Measurements from ENCODE around the gene SLC7A8. TPM values are rescaled to one million over a fixed set of nuclear protein-coding genes. Genes with fewer than 3 reads are reported as not detected.
"Not testable (repeated sequence)": the region's sequence is repeated elsewhere in the genome, so short reads cannot be mapped to it uniquely, and the experiment has no call there.

The SLC7A8 gene
- total and polyA plus RNA-seq, 2 donors, result 3.2 to 15.0 TPM

GRCh38 chr14:23110579-23111365 is 72.7 kb downstream of the SLC7A8 start:
- Histone ChIP-seq H3K4me1 (ENCODE audit: control insufficient read depth in 2 of 2, insufficient read depth in 2 of 2, low read length in 2 of 2) (no peaks in the 10 kb centered on the region), H3K27ac (ENCODE audit: low read depth in 1 of 2, low read length in 1 of 2) (no peak overlapping the region), H3K27me3 (ENCODE audit: control insufficient read depth in 2 of 2, insufficient read depth in 1 of 2, low read length in 1 of 2) (peaks cover 3 to 42% of the 10 kb centered on the region in 2 donors), H3K4me3 (ENCODE audit: low read length in 2 of 2) (no peak overlapping the region), H3K36me3 (ENCODE audit: control insufficient read depth in 2 of 2, insufficient read depth in 2 of 2, low read length in 1 of 2) (no peaks in the 10 kb centered on the region), H3K9me3 (ENCODE audit: control insufficient read depth in 2 of 2, insufficient read depth in 1 of 2, low read length in 1 of 2) (peaks cover 0 to 3% of the 10 kb centered on the region in 2 donors)
- no peak for DNase-seq (ENCODE audit: low read depth in 6 of 9, low spot score in 9 of 9)
- 64% methylated on average over 5 of the region's 5 CpGs for WGBS

GRCh38 chr14:23109769-23110168 is 73.7 kb downstream of the SLC7A8 start:
- H3K4me1 ChIP-seq (ENCODE audit: control insufficient read depth in 2 of 2, insufficient read depth in 2 of 2, low read length in 2 of 2), result no peaks in the 10 kb centered on the region
- no peak overlapping the region for H3K27ac ChIP-seq (ENCODE audit: low read depth in 1 of 2, low read length in 1 of 2)
- 95% methylated on average over 1 of the region's 1 CpG for WGBS
- H3K27me3 ChIP-seq (ENCODE audit: control insufficient read depth in 2 of 2, insufficient read depth in 1 of 2, low read length in 1 of 2), result peaks cover 3 to 39% of the 10 kb centered on the region in 2 donors
- no peaks in the 10 kb centered on the region for H3K36me3 ChIP-seq (ENCODE audit: control insufficient read depth in 2 of 2, insufficient read depth in 2 of 2, low read length in 1 of 2)
- no peak for DNase-seq (ENCODE audit: low read depth in 6 of 9, low spot score in 9 of 9)
- peaks cover 0 to 3% of the 10 kb centered on the region in 2 donors for H3K9me3 ChIP-seq (ENCODE audit: control insufficient read depth in 2 of 2, insufficient read depth in 1 of 2, low read length in 1 of 2)
- H3K4me3 ChIP-seq (ENCODE audit: low read length in 2 of 2), result no peak overlapping the region

GRCh38 chr14:23108169-23108568 is 75.3 kb downstream of the SLC7A8 start:
- 96% methylated on average over 24 of the region's 24 CpGs for WGBS
- DNase-seq (ENCODE audit: low read depth in 6 of 9, low spot score in 9 of 9), result not testable (repeated sequence)

GRCh38 chr14:23107620-23108019 is 75.8 kb downstream of the SLC7A8 start:
- peaks cover 3 to 26% of the 10 kb centered on the region in 2 donors for H3K27me3 ChIP-seq (ENCODE audit: control insufficient read depth in 2 of 2, insufficient read depth in 1 of 2, low read length in 1 of 2)
- not testable (repeated sequence) for DNase-seq (ENCODE audit: low read depth in 6 of 9, low spot score in 9 of 9); H3K27ac ChIP-seq (ENCODE audit: low read depth in 1 of 2, low read length in 1 of 2); H3K4me3 ChIP-seq (ENCODE audit: low read length in 2 of 2); H3K36me3 ChIP-seq (ENCODE audit: control insufficient read depth in 2 of 2, insufficient read depth in 2 of 2, low read length in 1 of 2); H3K9me3 ChIP-seq (ENCODE audit: control insufficient read depth in 2 of 2, insufficient read depth in 1 of 2, low read length in 1 of 2); H3K4me1 ChIP-seq (ENCODE audit: control insufficient read depth in 2 of 2, insufficient read depth in 2 of 2, low read length in 2 of 2)
- WGBS, result 98% methylated on average over 3 of the region's 5 CpGs

More at GRCh38 chr14:23108169-23108568, 75.3 kb downstream of the SLC7A8 start:
- H3K27ac ChIP-seq (ENCODE audit: low read depth in 1 of 2, low read length in 1 of 2); H3K36me3 ChIP-seq (ENCODE audit: control insufficient read depth in 2 of 2, insufficient read depth in 2 of 2, low read length in 1 of 2); H3K4me3 ChIP-seq (ENCODE audit: low read length in 2 of 2); H3K4me1 ChIP-seq (ENCODE audit: control insufficient read depth in 2 of 2, insufficient read depth in 2 of 2, low read length in 2 of 2); H3K9me3 ChIP-seq (ENCODE audit: control insufficient read depth in 2 of 2, insufficient read depth in 1 of 2, low read length in 1 of 2): not testable (repeated sequence)
- H3K27me3 ChIP-seq (ENCODE audit: control insufficient read depth in 2 of 2, insufficient read depth in 1 of 2, low read length in 1 of 2), result peaks cover 3 to 30% of the 10 kb centered on the region in 2 donors

GRCh38 chr14:23106747-23107045 is 76.8 kb downstream of the SLC7A8 start:
- H3K36me3 ChIP-seq (ENCODE audit: control insufficient read depth in 2 of 2, insufficient read depth in 2 of 2, low read length in 1 of 2), result no peaks in the 10 kb centered on the region
- no peak overlapping the region for H3K4me3 ChIP-seq (ENCODE audit: low read length in 2 of 2)
- H3K4me1 ChIP-seq (ENCODE audit: control insufficient read depth in 2 of 2, insufficient read depth in 2 of 2, low read length in 2 of 2), result no peaks in the 10 kb centered on the region
- no peak for DNase-seq (ENCODE audit: low read depth in 6 of 9, low spot score in 9 of 9)
- peaks cover 0 to 3% of the 10 kb centered on the region in 2 donors for H3K9me3 ChIP-seq (ENCODE audit: control insufficient read depth in 2 of 2, insufficient read depth in 1 of 2, low read length in 1 of 2)
- H3K27ac ChIP-seq (ENCODE audit: low read depth in 1 of 2, low read length in 1 of 2), result no peak overlapping the region
- H3K27me3 ChIP-seq (ENCODE audit: control insufficient read depth in 2 of 2, insufficient read depth in 1 of 2, low read length in 1 of 2), result peaks cover 3 to 18% of the 10 kb centered on the region in 2 donors

GRCh38 chr14:23105348-23105824 is 78.1 kb downstream of the SLC7A8 start:
- H3K27ac ChIP-seq (ENCODE audit: low read depth in 1 of 2, low read length in 1 of 2), result no peak overlapping the region

GRCh38 chr14:23104591-23105347 is 78.7 kb downstream of the SLC7A8 start, which contains the start of gene CIROP:
TSS of gene CIROP (minus strand) at chr14:23104989. CDS start at chr14:23104920, 69 bp downstream.
- Histone ChIP-seq H3K4me1 (ENCODE audit: control insufficient read depth in 2 of 2, insufficient read depth in 2 of 2, low read length in 2 of 2) (no peaks in the 10 kb centered on the region), H3K36me3 (ENCODE audit: control insufficient read depth in 2 of 2, insufficient read depth in 2 of 2, low read length in 1 of 2) (no peaks in the 10 kb centered on the region), H3K4me3 (ENCODE audit: low read length in 2 of 2) (no peak within 1 kb of the TSS), H3K27ac (ENCODE audit: low read depth in 1 of 2, low read length in 1 of 2) (no peak within 1 kb of the TSS), H3K27me3 (ENCODE audit: control insufficient read depth in 2 of 2, insufficient read depth in 1 of 2, low read length in 1 of 2) (peaks cover 0 to 2% of the 10 kb centered on the region in 2 donors), H3K9me3 (ENCODE audit: control insufficient read depth in 2 of 2, insufficient read depth in 1 of 2, low read length in 1 of 2) (peaks cover 0 to 3% of the 10 kb centered on the region in 2 donors)
- 92% methylated on average over 11 of the region's 11 CpGs for WGBS
- no peak for DNase-seq (ENCODE audit: low read depth in 6 of 9, low spot score in 9 of 9)

More at GRCh38 chr14:23105348-23105824, 78.1 kb downstream of the SLC7A8 start:
- Histone ChIP-seq H3K9me3 (ENCODE audit: control insufficient read depth in 2 of 2, insufficient read depth in 1 of 2, low read length in 1 of 2) (peaks cover 0 to 3% of the 10 kb centered on the region in 2 donors), H3K4me1 (ENCODE audit: control insufficient read depth in 2 of 2, insufficient read depth in 2 of 2, low read length in 2 of 2) (no peaks in the 10 kb centered on the region), H3K27me3 (ENCODE audit: control insufficient read depth in 2 of 2, insufficient read depth in 1 of 2, low read length in 1 of 2) (peaks cover 0 to 7% of the 10 kb centered on the region in 2 donors), H3K4me3 (ENCODE audit: low read length in 2 of 2) (no peak overlapping the region), H3K36me3 (ENCODE audit: control insufficient read depth in 2 of 2, insufficient read depth in 2 of 2, low read length in 1 of 2) (no peaks in the 10 kb centered on the region)
- WGBS, result 97% methylated on average over 4 of the region's 4 CpGs
- DNase-seq (ENCODE audit: low read depth in 6 of 9, low spot score in 9 of 9), result no peak

- 95% methylated on average over 6 of the region's 6 CpGs for WGBS
- peaks cover 0 to 2% of the 10 kb centered on the region in 2 donors for H3K27me3 ChIP-seq (ENCODE audit: control insufficient read depth in 2 of 2, insufficient read depth in 1 of 2, low read length in 1 of 2)
- H3K27ac ChIP-seq (ENCODE audit: low read depth in 1 of 2, low read length in 1 of 2), result no peak overlapping the region
- no peak for DNase-seq (ENCODE audit: low read depth in 6 of 9, low spot score in 9 of 9)
- H3K9me3 ChIP-seq (ENCODE audit: control insufficient read depth in 2 of 2, insufficient read depth in 1 of 2, low read length in 1 of 2), result peaks cover 0 to 3% of the 10 kb centered on the region in 2 donors
- no peak overlapping the region for H3K4me3 ChIP-seq (ENCODE audit: low read length in 2 of 2)
- H3K36me3 ChIP-seq (ENCODE audit: control insufficient read depth in 2 of 2, insufficient read depth in 2 of 2, low read length in 1 of 2), result peaks cover 0 to 2% of the 10 kb centered on the region in 2 donors
- H3K4me1 ChIP-seq (ENCODE audit: control insufficient read depth in 2 of 2, insufficient read depth in 2 of 2, low read length in 2 of 2), result no peaks in the 10 kb centered on the region
Observed at GRCh38 chr14:23104070-23104590, 79.3 kb downstream of the SLC7A8 start.

- WGBS, result 96% methylated on average over 4 of the region's 4 CpGs
- no peak for DNase-seq (ENCODE audit: low read depth in 6 of 9, low spot score in 9 of 9)
- Histone ChIP-seq H3K4me1 (ENCODE audit: control insufficient read depth in 2 of 2, insufficient read depth in 2 of 2, low read length in 2 of 2) (no peaks in the 10 kb centered on the region), H3K4me3 (ENCODE audit: low read length in 2 of 2) (no peak overlapping the region), H3K36me3 (ENCODE audit: control insufficient read depth in 2 of 2, insufficient read depth in 2 of 2, low read length in 1 of 2) (peaks cover 2 to 8% of the 10 kb centered on the region in 2 donors), H3K27me3 (ENCODE audit: control insufficient read depth in 2 of 2, insufficient read depth in 1 of 2, low read length in 1 of 2) (peaks cover 0 to 2% of the 10 kb centered on the region in 2 donors), H3K27ac (ENCODE audit: low read depth in 1 of 2, low read length in 1 of 2) (no peak overlapping the region), H3K9me3 (ENCODE audit: control insufficient read depth in 2 of 2, insufficient read depth in 1 of 2, low read length in 1 of 2) (no peaks in the 10 kb centered on the region)
Observed at GRCh38 chr14:23103581-23103980, 79.9 kb downstream of the SLC7A8 start.
